Common myeloid progenitor, CD34-positive (primary cell): Measurements from ENCODE around the gene CADPS2.
"Not testable (repeated sequence)": the region's sequence is repeated elsewhere in the genome, so short reads cannot be mapped to it uniquely, and the experiment has no call there.

ENCODE experiments used
- CTCF ChIA-PET: fragments of 350-600 bp; sonication (Branson Sonifier 250); formaldehyde crosslinking; loops from one replicate; lab custom pipeline; 2021; ENCODE audit warnings: antibody characterized with exemption; lab: Charles Lee
- POLR2A ChIA-PET: fragments of 350-600 bp; sonication (Branson Sonifier 250); formaldehyde crosslinking; loops from one replicate; lab custom pipeline; 2021; ENCODE audit warnings: antibody characterized with exemption; lab: Charles Lee
- DNase-seq, 3 donors: peaks; one replicate each; pipeline versions ENCODE4 v3.0.0 to v3.0.0-alpha.2; 2013
- H3K27ac ChIP-seq, 2 experiments: 1 replicate in 1 of 2; 2 replicates in 1 of 2; pipeline ENCODE4 v1.7.0; 2013; ENCODE audit warnings: inconsistent platforms in 2 of 2, low read length in 2 of 2, mild to moderate bottlenecking in 2 of 2, low read depth in 1 of 2, moderate library complexity in 1 of 2; ENCODE audit not compliant: severe bottlenecking in 2 of 2, insufficient read depth in 1 of 2, poor library complexity in 1 of 2
- H3K27me3 ChIP-seq, 5 experiments: replicated peaks in 2 of 5; 1 replicate in 3 of 5; 2 replicates in 2 of 5; pipeline versions ENCODE4 v1.6.1 to v1.7.0; 2013; ENCODE audit warnings: low read length in 4 of 5, mild to moderate bottlenecking in 2 of 5, moderate library complexity in 2 of 5, inconsistent platforms in 1 of 5; ENCODE audit not compliant: insufficient read depth in 5 of 5, control insufficient read depth in 4 of 5
- H3K36me3 ChIP-seq, 4 experiments: 1 replicate in 2 of 4; 2 replicates in 2 of 4; pipeline versions ENCODE4 v1.6.1 to v1.7.0; 2013; ENCODE audit warnings: low read length in 3 of 4, control low read depth in 1 of 4, mild to moderate bottlenecking in 1 of 4; ENCODE audit not compliant: control insufficient read depth in 4 of 4, insufficient read depth in 4 of 4
- H3K4me1 ChIP-seq, 4 experiments: 1 replicate in 3 of 4; 2 replicates in 1 of 4; pipeline versions ENCODE4 v1.6.1 to v1.7.1; 2013; ENCODE audit warnings: low read length in 3 of 4, mild to moderate bottlenecking in 3 of 4, control low read depth in 1 of 4, inconsistent platforms in 1 of 4, moderate library complexity in 1 of 4; ENCODE audit not compliant: control insufficient read depth in 4 of 4, insufficient read depth in 4 of 4; ENCODE audit errors: control extremely low read depth in 1 of 4
- H3K4me3 ChIP-seq, 7 experiments: 1 replicate in 4 of 7; 2 replicates in 3 of 7; pipeline versions ENCODE4 v1.5.1 to v1.7.0; 2013; ENCODE audit warnings: mild to moderate bottlenecking in 7 of 7, low read length in 6 of 7, moderate library complexity in 6 of 7, inconsistent platforms in 2 of 7, low read depth in 2 of 7, control low read depth in 1 of 7; ENCODE audit not compliant: insufficient read depth in 4 of 7, control insufficient read depth in 1 of 7; ENCODE audit errors: extremely low read depth in 1 of 7
- H3K9me3 ChIP-seq, 5 experiments: 1 replicate in 4 of 5; 2 replicates in 1 of 5; pipeline versions ENCODE4 v1.6.1 to v1.7.1; 2013; ENCODE audit warnings: low read length in 4 of 5, mild to moderate bottlenecking in 2 of 5, inconsistent platforms in 1 of 5, low read depth in 1 of 5, moderate library complexity in 1 of 5; ENCODE audit not compliant: control insufficient read depth in 4 of 5, insufficient read depth in 2 of 5; ENCODE audit errors: control extremely low read depth in 1 of 5
- WGBS: methylation state at CpG from one replicate; pipeline ENCODE4 v1.1.5; 2013; ENCODE audit not compliant: insufficient coverage; 5-methylcytosine and 5-hydroxymethylcytosine counted together

CADPS2 gene

GRCh38 chr7:122643250-122643649, 243.0 kb downstream of the CADPS2 start:
- H3K27me3 ChIP-seq, result no peaks in the 10 kb centered on the region
- H3K9me3 ChIP-seq, result no peaks in the 10 kb centered on the region
- no peak overlapping the region for H3K27ac ChIP-seq
- no peaks in the 10 kb centered on the region for H3K36me3 ChIP-seq
- WGBS, result 91% methylated on average over 1 of the region's 1 CpG
- no peak for DNase-seq
- no peak overlapping the region for H3K4me3 ChIP-seq
- H3K4me1 ChIP-seq, result no peaks in the 10 kb centered on the region
- ChIA-PET POLR2A (no interaction called here), CTCF (no interaction called here)

GRCh38 chr7:122638459-122638858, 247.8 kb downstream of the CADPS2 start:
- no peaks in the 10 kb centered on the region for H3K4me1 ChIP-seq
- H3K9me3 ChIP-seq, result peaks cover 0 to 3% (median 0%) of the 10 kb centered on the region in 5 experiments
- ChIA-PET CTCF (interaction anchor here (0.8 kb wide), 1 partner anchor 12 kb away, joined by 3 read pairs; no protein-coding TSS in a partner anchor), POLR2A (no interaction called here)
- 100% methylated on average over 2 of the region's 2 CpGs for WGBS
- no peaks in the 10 kb centered on the region for H3K27me3 ChIP-seq
- no peak overlapping the region for H3K27ac ChIP-seq
- no peak for DNase-seq
- H3K36me3 ChIP-seq, result no peaks in the 10 kb centered on the region
- no peak overlapping the region for H3K4me3 ChIP-seq

GRCh38 chr7:122637784-122638183, 248.5 kb downstream of the CADPS2 start:
- no peak overlapping the region for H3K4me3 ChIP-seq
- peaks cover 0 to 3% (median 0%) of the 10 kb centered on the region in 5 experiments for H3K9me3 ChIP-seq
- no peaks in the 10 kb centered on the region for H3K36me3 ChIP-seq
- H3K27ac ChIP-seq, result no peak overlapping the region
- ChIA-PET POLR2A (no interaction called here), CTCF (no interaction called here)
- DNase-seq, result no peak
- 100% methylated on average over 1 of the region's 2 CpGs for WGBS
- no peaks in the 10 kb centered on the region for H3K4me1 ChIP-seq
- H3K27me3 ChIP-seq, result no peaks in the 10 kb centered on the region

GRCh38 chr7:122635481-122635880, 250.8 kb downstream of the CADPS2 start:
- H3K27me3 ChIP-seq, H3K4me1 ChIP-seq, POLR2A ChIA-PET, CTCF ChIA-PET, H3K27ac ChIP-seq, H3K36me3 ChIP-seq, DNase-seq, H3K9me3 ChIP-seq, H3K4me3 ChIP-seq: not testable (repeated sequence)
- WGBS, result no CpG with 5 or more reads among the region's 2 CpGs

GRCh38 chr7:122633472-122633871, 252.8 kb downstream of the CADPS2 start:
- ChIA-PET POLR2A (no interaction called here), CTCF (no interaction called here)
- Histone ChIP-seq H3K4me3 (no peak overlapping the region), H3K27ac (no peak overlapping the region), H3K27me3 (no peaks in the 10 kb centered on the region), H3K36me3 (no peaks in the 10 kb centered on the region), H3K4me1 (no peaks in the 10 kb centered on the region), H3K9me3 (peaks cover 0 to 3% (median 0%) of the 10 kb centered on the region in 5 experiments)
- no peak for DNase-seq
- WGBS, result 94% methylated on average over 2 of the region's 3 CpGs

- no peak for DNase-seq
- POLR2A ChIA-PET, result no interaction called here
- CTCF ChIA-PET, result no interaction called here
Measured at GRCh38 chr7:122632238-122632637, 254.0 kb downstream of the CADPS2 start.

GRCh38 chr7:122629412-122629953, 256.8 kb downstream of the CADPS2 start:
- Histone ChIP-seq H3K27me3 (no peaks in the 10 kb centered on the region), H3K9me3 (no peaks in the 10 kb centered on the region), H3K27ac (no peak overlapping the region), H3K4me3 (no peak overlapping the region), H3K4me1 (no peaks in the 10 kb centered on the region), H3K36me3 (no peaks in the 10 kb centered on the region)
- ChIA-PET POLR2A (no interaction called here), CTCF (no interaction called here)
- no peak for DNase-seq

More at GRCh38 chr7:122632238-122632637, 254.0 kb downstream of the CADPS2 start:
- no peaks in the 10 kb centered on the region for H3K36me3 ChIP-seq
- H3K27me3 ChIP-seq, result no peaks in the 10 kb centered on the region
- H3K9me3 ChIP-seq, result no peaks in the 10 kb centered on the region
- H3K4me3 ChIP-seq, result no peak overlapping the region
- no peak overlapping the region for H3K27ac ChIP-seq
- H3K4me1 ChIP-seq, result no peaks in the 10 kb centered on the region
